Measurements from ENCODE around the gene GALK2.

Gene GALK2

GRCh38 chr15:49148298-49148697 is 21.7 kb upstream of the GALK2 start:
- Histone ChIP-seq H3K27ac (ENCODE audit: low read depth, low read length) (no peak overlapping the region), H3K36me3 (ENCODE audit: insufficient read depth, low read length) (peaks cover 5% of the 10 kb centered on the region), H3K9me3 (ENCODE audit: low read length) (no peaks in the 10 kb centered on the region), H3K4me1 (ENCODE audit: insufficient read depth, low read length) (peaks cover 15% of the 10 kb centered on the region), H3K9ac (ENCODE audit: low read length) (no peak overlapping the region), H3K27me3 (ENCODE audit: control insufficient read depth in 1 of 2, insufficient read depth in 2 of 2, low read length in 2 of 2) (no peaks in the 10 kb centered on the region), H3K4me3 (ENCODE audit: low read depth in 1 of 2, low read length in 2 of 2) (no peak overlapping the region)

GRCh38 chr15:49148727-49149126 is 21.3 kb upstream of the GALK2 start:
- H3K4me1 ChIP-seq (ENCODE audit: insufficient read depth, low read length) = peaks cover 15% of the 10 kb centered on the region
- H3K36me3 ChIP-seq (ENCODE audit: insufficient read depth, low read length) = peaks cover 2% of the 10 kb centered on the region
- no peak overlapping the region for H3K27ac ChIP-seq (ENCODE audit: low read depth, low read length)
- no peaks in the 10 kb centered on the region for H3K9me3 ChIP-seq (ENCODE audit: low read length)
- H3K27me3 ChIP-seq (ENCODE audit: control insufficient read depth in 1 of 2, insufficient read depth in 2 of 2, low read length in 2 of 2) = no peaks in the 10 kb centered on the region
- no peak overlapping the region for H3K4me3 ChIP-seq (ENCODE audit: low read depth in 1 of 2, low read length in 2 of 2)
- H3K9ac ChIP-seq (ENCODE audit: low read length) = no peak overlapping the region

GRCh38 chr15:49151831-49152230 is 18.2 kb upstream of the GALK2 start:
- Histone ChIP-seq H3K4me1 (ENCODE audit: insufficient read depth, low read length) (peaks cover 15% of the 10 kb centered on the region), H3K9me3 (ENCODE audit: low read length) (no peaks in the 10 kb centered on the region), H3K9ac (ENCODE audit: low read length) (no peak overlapping the region)

GRCh38 chr15:49152552-49153312 is 17.3 kb upstream of the GALK2 start:
- Histone ChIP-seq H3K4me1 (ENCODE audit: insufficient read depth, low read length) (peaks cover 15% of the 10 kb centered on the region), H3K9me3 (ENCODE audit: low read length) (no peaks in the 10 kb centered on the region), H3K27ac (ENCODE audit: low read depth, low read length) (no peak overlapping the region), H3K27me3 (ENCODE audit: control insufficient read depth in 1 of 2, insufficient read depth in 2 of 2, low read length in 2 of 2) (no peaks in the 10 kb centered on the region), H3K36me3 (ENCODE audit: insufficient read depth, low read length) (no peaks in the 10 kb centered on the region), H3K4me3 (ENCODE audit: low read depth in 1 of 2, low read length in 2 of 2) (no peak overlapping the region), H3K9ac (ENCODE audit: low read length) (no peak overlapping the region)

More at GRCh38 chr15:49151831-49152230, 18.2 kb upstream of the GALK2 start:
- no peak overlapping the region for H3K27ac ChIP-seq (ENCODE audit: low read depth, low read length)
- no peak overlapping the region for H3K4me3 ChIP-seq (ENCODE audit: low read depth in 1 of 2, low read length in 2 of 2)
- H3K36me3 ChIP-seq (ENCODE audit: insufficient read depth, low read length) = no peaks in the 10 kb centered on the region
- no peaks in the 10 kb centered on the region for H3K27me3 ChIP-seq (ENCODE audit: control insufficient read depth in 1 of 2, insufficient read depth in 2 of 2, low read length in 2 of 2)

GRCh38 chr15:49154359-49154758 is 15.7 kb upstream of the GALK2 start:
- Histone ChIP-seq H3K27ac (ENCODE audit: low read depth, low read length) (no peak overlapping the region), H3K36me3 (ENCODE audit: insufficient read depth, low read length) (no peaks in the 10 kb centered on the region), H3K9ac (ENCODE audit: low read length) (peak overlapping the region; percentile 97), H3K4me1 (ENCODE audit: insufficient read depth, low read length) (peaks cover 7% of the 10 kb centered on the region), H3K27me3 (ENCODE audit: control insufficient read depth in 1 of 2, insufficient read depth in 2 of 2, low read length in 2 of 2) (no peaks in the 10 kb centered on the region), H3K4me3 (ENCODE audit: low read depth in 1 of 2, low read length in 2 of 2) (peak overlapping the region; percentile 85 to 91), H3K9me3 (ENCODE audit: low read length) (no peaks in the 10 kb centered on the region)

- Histone ChIP-seq H3K27ac (ENCODE audit: low read depth, low read length) (peak overlapping the region; percentile 74), H3K4me3 (ENCODE audit: low read depth in 1 of 2, low read length in 2 of 2) (peak overlapping the region; percentile 85 to 91), H3K9me3 (ENCODE audit: low read length) (no peaks in the 10 kb centered on the region), H3K9ac (ENCODE audit: low read length) (peak overlapping the region; percentile 97), H3K27me3 (ENCODE audit: control insufficient read depth in 1 of 2, insufficient read depth in 2 of 2, low read length in 2 of 2) (no peaks in the 10 kb centered on the region), H3K4me1 (ENCODE audit: insufficient read depth, low read length) (peaks cover 7% of the 10 kb centered on the region), H3K36me3 (ENCODE audit: insufficient read depth, low read length) (no peaks in the 10 kb centered on the region)
Observed at GRCh38 chr15:49154799-49155109, 15.3 kb upstream of the GALK2 start.

GRCh38 chr15:49155110-49155833 is 14.8 kb upstream of the GALK2 start, which contains the start of gene COPS2:
COPS2 (minus strand) TSS chr15:49155599; CDS start chr15:49155578, 21 bp downstream.
- Histone ChIP-seq H3K9ac (ENCODE audit: low read length) (peak within 1 kb of the TSS; percentile 97), H3K4me3 (ENCODE audit: low read depth in 1 of 2, low read length in 2 of 2) (peak within 1 kb of the TSS; percentile 85 to 91), H3K9me3 (ENCODE audit: low read length) (no peaks in the 10 kb centered on the region), H3K27me3 (ENCODE audit: control insufficient read depth in 1 of 2, insufficient read depth in 2 of 2, low read length in 2 of 2) (no peaks in the 10 kb centered on the region), H3K27ac (ENCODE audit: low read depth, low read length) (peak within 1 kb of the TSS; percentile 74), H3K4me1 (ENCODE audit: insufficient read depth, low read length) (peaks cover 7% of the 10 kb centered on the region), H3K36me3 (ENCODE audit: insufficient read depth, low read length) (no peaks in the 10 kb centered on the region)

GRCh38 chr15:49155834-49156627 is 14.0 kb upstream of the GALK2 start:
- Histone ChIP-seq H3K27ac (ENCODE audit: low read depth, low read length) (peak overlapping the region; percentile 62), H3K4me3 (ENCODE audit: low read depth in 1 of 2, low read length in 2 of 2) (peak overlapping the region; percentile 77 to 91), H3K9me3 (ENCODE audit: low read length) (no peaks in the 10 kb centered on the region), H3K9ac (ENCODE audit: low read length) (peak overlapping the region; percentile 97), H3K27me3 (ENCODE audit: control insufficient read depth in 1 of 2, insufficient read depth in 2 of 2, low read length in 2 of 2) (no peaks in the 10 kb centered on the region), H3K4me1 (ENCODE audit: insufficient read depth, low read length) (peaks cover 7% of the 10 kb centered on the region), H3K36me3 (ENCODE audit: insufficient read depth, low read length) (no peaks in the 10 kb centered on the region)

- Histone ChIP-seq H3K4me3 (ENCODE audit: low read depth in 1 of 2, low read length in 2 of 2) (no peak overlapping the region), H3K4me1 (ENCODE audit: insufficient read depth, low read length) (no peaks in the 10 kb centered on the region), H3K36me3 (ENCODE audit: insufficient read depth, low read length) (peaks cover 7% of the 10 kb centered on the region), H3K9ac (ENCODE audit: low read length) (no peak overlapping the region), H3K27me3 (ENCODE audit: control insufficient read depth in 1 of 2, insufficient read depth in 2 of 2, low read length in 2 of 2) (no peaks in the 10 kb centered on the region), H3K9me3 (ENCODE audit: low read length) (no peaks in the 10 kb centered on the region), H3K27ac (ENCODE audit: low read depth, low read length) (no peak overlapping the region)
Observed at GRCh38 chr15:49163678-49164077, 6.4 kb upstream of the GALK2 start.

- Histone ChIP-seq H3K9me3 (ENCODE audit: low read length) (no peaks in the 10 kb centered on the region), H3K27me3 (ENCODE audit: control insufficient read depth in 1 of 2, insufficient read depth in 2 of 2, low read length in 2 of 2) (no peaks in the 10 kb centered on the region), H3K36me3 (ENCODE audit: insufficient read depth, low read length) (peaks cover 7% of the 10 kb centered on the region), H3K9ac (ENCODE audit: low read length) (no peak overlapping the region), H3K4me3 (ENCODE audit: low read depth in 1 of 2, low read length in 2 of 2) (no peak overlapping the region), H3K27ac (ENCODE audit: low read depth, low read length) (no peak overlapping the region), H3K4me1 (ENCODE audit: insufficient read depth, low read length) (no peaks in the 10 kb centered on the region)
Observed at GRCh38 chr15:49164865-49165264, 5.2 kb upstream of the GALK2 start.

- Histone ChIP-seq H3K27ac (ENCODE audit: low read depth, low read length) (no peak overlapping the region), H3K36me3 (ENCODE audit: insufficient read depth, low read length) (no peaks in the 10 kb centered on the region), H3K4me1 (ENCODE audit: insufficient read depth, low read length) (no peaks in the 10 kb centered on the region), H3K27me3 (ENCODE audit: control insufficient read depth in 1 of 2, insufficient read depth in 2 of 2, low read length in 2 of 2) (no peaks in the 10 kb centered on the region), H3K9ac (ENCODE audit: low read length) (no peak overlapping the region), H3K4me3 (ENCODE audit: low read depth in 1 of 2, low read length in 2 of 2) (no peak overlapping the region), H3K9me3 (ENCODE audit: low read length) (no peaks in the 10 kb centered on the region)
Observed at GRCh38 chr15:49168016-49168415, 2.0 kb upstream of the GALK2 start.
